Measurements from ENCODE around the gene SDF4.

SDF4 gene

GRCh38 chr1:1200876-1201810 lies 30.7 kb downstream of the SDF4 start:
- no peak for TF ChIP-seq GATA3 (IDR thresholded peaks at IDR 0.05; ENCODE audit: low read depth, low read length)
- TF ChIP-seq GATA2 (IDR thresholded peaks at IDR 0.05; ENCODE audit: low read depth, low read length) = no peak

DNA sequence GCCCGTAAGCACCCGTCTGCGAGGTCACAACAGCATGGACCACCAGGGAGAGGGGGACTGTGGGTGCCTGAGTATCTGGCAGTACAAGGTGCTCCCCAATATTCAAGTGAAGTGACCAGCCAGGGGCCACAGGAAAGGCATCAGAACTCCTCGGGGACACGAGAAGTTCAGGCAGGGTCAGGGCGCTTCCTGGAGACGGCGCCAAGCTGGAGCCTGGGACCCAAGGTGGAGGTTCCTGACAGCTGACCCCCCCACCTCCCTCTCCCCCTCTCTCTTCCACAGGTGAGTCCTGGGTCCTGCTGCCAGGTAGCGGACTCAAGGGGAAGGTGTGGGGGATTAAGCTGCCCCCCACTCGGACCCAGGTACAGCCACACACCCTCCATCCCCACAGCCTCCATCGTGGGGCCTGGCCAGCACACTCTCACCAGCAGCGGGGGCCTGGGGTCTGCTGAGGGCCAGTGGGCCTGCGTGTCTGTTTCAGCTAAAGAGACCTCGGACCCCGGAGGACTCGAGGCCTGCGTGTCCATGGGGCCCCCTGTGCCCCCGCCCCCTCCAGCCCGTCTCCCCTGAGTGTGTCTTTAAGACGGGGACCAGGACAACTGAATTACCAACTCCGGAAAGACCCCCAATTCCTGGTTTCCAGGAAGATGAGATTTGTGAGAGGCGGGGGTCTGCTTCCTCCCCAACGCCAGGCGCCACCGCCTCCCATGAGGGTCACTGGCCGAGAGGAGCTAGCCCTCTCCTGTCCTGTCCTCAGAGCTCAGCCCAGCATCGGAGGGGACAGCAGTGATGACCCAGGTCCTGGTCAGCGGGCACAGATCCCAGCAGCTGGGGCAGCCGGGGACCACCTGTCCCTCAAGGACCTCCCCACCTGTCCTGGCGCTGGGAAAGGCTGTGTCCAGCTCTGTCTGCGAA lies 31.6 kb downstream of the SDF4 start:
- TF ChIP-seq GATA2 (IDR thresholded peaks at IDR 0.05; ENCODE audit: low read depth, low read length) = no peak

DNA sequence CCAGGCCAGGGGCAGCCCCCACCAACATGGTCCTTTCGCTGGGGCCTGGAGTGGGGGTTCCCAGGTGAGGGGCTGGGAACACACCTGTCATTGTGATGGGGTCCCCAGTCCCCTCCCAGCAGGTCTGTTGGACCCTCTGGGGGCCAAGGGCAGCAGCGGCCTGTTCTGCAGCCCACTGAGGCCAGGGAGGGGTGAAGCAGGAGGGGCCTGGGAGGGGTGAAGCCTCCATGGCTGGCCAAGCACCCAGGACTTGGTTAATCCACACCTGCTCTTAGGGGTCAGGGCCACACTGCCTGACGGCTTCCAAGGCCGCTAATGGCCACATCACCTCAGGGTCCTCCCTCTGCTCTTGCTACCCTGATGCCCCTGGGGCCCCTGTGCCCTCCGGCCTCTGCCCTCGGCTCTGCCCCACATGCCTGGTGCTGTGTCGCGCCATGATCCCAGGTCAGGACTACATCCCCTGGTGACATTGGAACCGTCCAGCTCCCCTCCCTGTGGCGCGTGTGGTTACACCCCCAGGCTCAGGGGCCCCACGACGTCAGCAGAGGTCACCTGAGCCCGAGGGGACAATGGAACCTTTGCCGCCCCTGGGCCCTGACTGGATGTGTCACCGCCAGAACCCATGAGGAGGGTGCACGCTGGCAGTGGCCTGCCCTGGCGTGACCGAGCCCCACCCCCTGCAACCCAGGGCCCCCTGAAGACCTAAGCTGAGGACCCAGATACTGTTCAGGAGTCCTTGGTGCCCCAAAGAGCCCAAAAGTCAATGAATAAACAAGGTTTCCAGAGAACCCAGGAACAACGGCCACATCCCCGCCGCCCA lies 32.5 kb downstream of the SDF4 start:
- TF ChIP-seq GATA3 (IDR thresholded peaks at IDR 0.05; ENCODE audit: low read depth, low read length) (no peak), GATA2 (IDR thresholded peaks at IDR 0.05; ENCODE audit: low read depth, low read length) (no peak)

DNA sequence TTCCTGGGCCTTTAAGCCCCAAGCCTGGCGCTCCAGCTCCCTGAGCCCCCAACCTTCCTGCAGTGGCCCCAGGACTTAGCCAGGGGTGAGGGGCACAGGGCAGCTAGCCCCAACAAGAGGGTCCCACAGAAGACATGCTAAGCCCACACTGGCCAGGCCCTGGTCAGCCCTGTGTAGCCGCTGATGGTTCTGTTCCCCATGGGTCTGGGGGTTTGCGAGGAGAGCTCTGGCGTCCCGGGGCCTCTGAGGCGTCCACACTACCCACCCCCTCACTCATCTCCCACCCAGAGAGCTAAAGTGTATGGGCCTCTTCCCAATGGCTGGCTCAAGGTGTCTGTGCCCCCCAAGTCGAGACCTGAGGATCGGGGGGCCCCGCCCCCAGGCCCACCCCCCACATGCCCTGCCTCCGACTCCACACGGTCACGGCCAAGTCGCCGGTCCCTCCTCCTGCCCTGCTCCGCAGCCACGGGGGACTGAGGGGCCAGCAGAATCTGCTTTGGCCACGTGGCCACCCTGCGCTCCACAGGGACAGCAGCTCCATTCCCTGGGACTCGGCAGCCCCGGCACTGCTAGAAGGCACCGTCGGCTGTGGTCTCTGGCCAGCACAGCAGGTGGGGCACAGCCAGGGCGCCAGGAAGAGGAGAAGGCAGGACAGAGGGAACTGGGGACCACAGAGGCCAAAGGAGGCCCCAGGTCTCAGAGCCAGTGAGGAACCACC lies 33.2 kb downstream of the SDF4 start:
- TF ChIP-seq GATA2 (IDR thresholded peaks at IDR 0.05; ENCODE audit: low read depth, low read length) = no peak
- no peak for TF ChIP-seq GATA3 (IDR thresholded peaks at IDR 0.05; ENCODE audit: low read depth, low read length)

- TF ChIP-seq GATA2 (IDR thresholded peaks at IDR 0.05; ENCODE audit: low read depth, low read length) (no peak), GATA3 (IDR thresholded peaks at IDR 0.05; ENCODE audit: low read depth, low read length) (no peak)
Observed at GRCh38 chr1:1197551-1198422, 34.0 kb downstream of the SDF4 start.

- TF ChIP-seq GATA3 (IDR thresholded peaks at IDR 0.05; ENCODE audit: low read depth, low read length) = no peak
- no peak for TF ChIP-seq GATA2 (IDR thresholded peaks at IDR 0.05; ENCODE audit: low read depth, low read length)
Observed at GRCh38 chr1:1197188-1197500, 34.7 kb downstream of the SDF4 start.

GRCh38 chr1:1196431-1197187 lies 35.2 kb downstream of the SDF4 start:
- TF ChIP-seq GATA2 (IDR thresholded peaks at IDR 0.05; ENCODE audit: low read depth, low read length) = no peak
- no peak for TF ChIP-seq GATA3 (IDR thresholded peaks at IDR 0.05; ENCODE audit: low read depth, low read length)

- no peak for TF ChIP-seq GATA2 (IDR thresholded peaks at IDR 0.05; ENCODE audit: low read depth, low read length)
- no peak for TF ChIP-seq GATA3 (IDR thresholded peaks at IDR 0.05; ENCODE audit: low read depth, low read length)
Observed at GRCh38 chr1:1194723-1195122, 37.1 kb downstream of the SDF4 start.

GRCh38 chr1:1191734-1192133 lies 40.1 kb downstream of the SDF4 start:
- TF ChIP-seq GATA3 (IDR thresholded peaks at IDR 0.05; ENCODE audit: low read depth, low read length) (no peak), GATA2 (IDR thresholded peaks at IDR 0.05; ENCODE audit: low read depth, low read length) (no peak)

GRCh38 chr1:1189111-1189510 lies 42.7 kb downstream of the SDF4 start:
- TF ChIP-seq GATA2 (IDR thresholded peaks at IDR 0.05; ENCODE audit: low read depth, low read length) (no peak), GATA3 (IDR thresholded peaks at IDR 0.05; ENCODE audit: low read depth, low read length) (no peak)

DNA sequence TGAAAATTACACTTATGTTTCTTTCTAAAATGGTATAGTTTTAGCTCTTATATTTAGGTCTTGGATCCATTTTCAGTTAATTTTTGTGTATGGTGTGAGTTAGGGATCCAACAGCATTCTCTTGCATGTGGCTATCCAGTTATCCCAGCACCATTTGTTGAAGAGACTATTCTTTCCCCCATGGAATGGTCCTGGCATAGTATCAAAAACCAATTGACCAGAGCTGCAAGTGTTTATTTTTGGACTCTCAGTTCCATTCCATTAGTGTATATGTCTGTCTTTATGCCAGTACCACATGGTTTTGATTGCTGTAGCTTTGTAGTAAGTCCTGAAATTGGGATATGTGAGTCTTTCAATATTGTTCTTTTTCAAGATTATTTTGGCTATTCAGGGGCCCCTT lies 43.9 kb downstream of the SDF4 start:
- TF ChIP-seq GATA2 (IDR thresholded peaks at IDR 0.05; ENCODE audit: low read depth, low read length) (no peak), GATA3 (IDR thresholded peaks at IDR 0.05; ENCODE audit: low read depth, low read length) (no peak)

Data from SH-SY5Y (cell line).